Caco-2 (cell line): ENCODE measurements around the gene SGMS1. TPM values are rescaled to one million over a fixed set of nuclear protein-coding genes. Genes with fewer than 3 reads are reported as not detected.

Experiments used
- BruUV-seq: library from RNA; stranded (reverse); fragments of 400-500 nt; replicated peaks from 2 replicates; lab custom pipeline; 2021; lab: Mats Ljungman, UMichigan
- CTCF ChIA-PET: fragments of 300-600 bp; sonication (Branson Sonifier 250); formaldehyde crosslinking; loops from one replicate; lab custom pipeline; 2022; ENCODE audit warnings: antibody characterized with exemption; lab: Charles Lee
- POLR2A ChIA-PET: fragments of 300-600 bp; sonication (Branson Sonifier 250); formaldehyde crosslinking; loops from one replicate; lab custom pipeline; 2022; ENCODE audit warnings: antibody characterized with exemption; lab: Charles Lee
- DNase-seq, 2 experiments: peaks; one replicate each; pipeline versions ENCODE4 v3.0.0 to v3.0.0-alpha.2; 2020 to 2022
- H3K27me3 ChIP-seq: replicated peaks from 2 replicates; pipeline ENCODE4 v1.6.0; 2011; ENCODE audit warnings: low read length; ENCODE audit not compliant: control insufficient read depth, insufficient read depth
- H3K36me3 ChIP-seq: 2 replicates; pipeline ENCODE4 v1.5.1; 2011; ENCODE audit warnings: low read length; ENCODE audit not compliant: control insufficient read depth, insufficient read depth
- H3K4me1 ChIP-seq: fragments of 250-450 bp; sonication (Bioruptor Pico); 2 replicates; pipeline ENCODE4 v1.5.1; 2020; ENCODE audit warnings: mild to moderate bottlenecking
- H3K4me3 ChIP-seq: 2 replicates; pipeline ENCODE4 v1.5.1; 2011; ENCODE audit warnings: low read depth, mild to moderate bottlenecking, control low read depth, low read length
- H3K9me3 ChIP-seq: fragments of 250-450 bp; sonication (Bioruptor Pico); 2 replicates; pipeline ENCODE4 v1.5.1; 2020; ENCODE audit warnings: mild to moderate bottlenecking, moderate library complexity
- H3K27ac Mint-ChIP-seq: one replicate; pipeline ENCODE4 v1.8.0; 2022; ENCODE audit warnings: mixed read lengths; ENCODE audit not compliant: unreplicated experiment
- H3K27me3 Mint-ChIP-seq: one replicate; pipeline ENCODE4 v1.8.0; 2022; ENCODE audit warnings: mixed read lengths; ENCODE audit not compliant: insufficient read depth, unreplicated experiment
- H3K36me3 Mint-ChIP-seq: one replicate; pipeline ENCODE4 v1.8.0; 2022; ENCODE audit warnings: mild to moderate bottlenecking, mixed read lengths; ENCODE audit not compliant: insufficient read depth, unreplicated experiment
- H3K4me1 Mint-ChIP-seq: one replicate; pipeline ENCODE4 v1.8.0; 2022; ENCODE audit warnings: low read depth, mixed read lengths; ENCODE audit not compliant: unreplicated experiment
- H3K4me3 Mint-ChIP-seq: one replicate; pipeline ENCODE4 v1.8.0; 2022; ENCODE audit warnings: mild to moderate bottlenecking, moderate library complexity, mixed read lengths; ENCODE audit not compliant: unreplicated experiment
- H3K9me3 Mint-ChIP-seq: one replicate; pipeline ENCODE4 v1.8.0; 2022; ENCODE audit warnings: mixed read lengths; ENCODE audit not compliant: unreplicated experiment
- intact Hi-C: fragments of 100-400 bp; cut with micrococcal nuclease; formaldehyde crosslinking; loops from one replicate; pipeline ENCODE4 v1.10.0; 2022; ENCODE audit not compliant: unreplicated experiment
- total RNA-seq: library from RNA; stranded (reverse); gene quantifications from 2 replicates; pipeline ENCODE4 v1.2.3, GENCODE V29; 2022
- TF ChIP-seq, protein P1 (sequence below), 2 experiments: fragments of 200-600 bp in 1 of 2; IDR thresholded peaks; 1 replicate in 1 of 2; 2 replicates in 1 of 2; pipeline versions ENCODE4 v1.5.1 to v1.8.0; 2011 to 2022; ENCODE audit warnings: antibody characterized with exemption in 1 of 2, control low read depth in 1 of 2, inconsistent platforms in 1 of 2, low read depth in 1 of 2, low read length in 1 of 2, mild to moderate bottlenecking in 1 of 2, moderate library complexity in 1 of 2; ENCODE audit not compliant: insufficient read depth in 1 of 2, severe bottlenecking in 1 of 2, unreplicated experiment in 1 of 2

SGMS1 gene
- total RNA-seq, 1 experiment from 2014 or later: 30.5 TPM

DNA sequence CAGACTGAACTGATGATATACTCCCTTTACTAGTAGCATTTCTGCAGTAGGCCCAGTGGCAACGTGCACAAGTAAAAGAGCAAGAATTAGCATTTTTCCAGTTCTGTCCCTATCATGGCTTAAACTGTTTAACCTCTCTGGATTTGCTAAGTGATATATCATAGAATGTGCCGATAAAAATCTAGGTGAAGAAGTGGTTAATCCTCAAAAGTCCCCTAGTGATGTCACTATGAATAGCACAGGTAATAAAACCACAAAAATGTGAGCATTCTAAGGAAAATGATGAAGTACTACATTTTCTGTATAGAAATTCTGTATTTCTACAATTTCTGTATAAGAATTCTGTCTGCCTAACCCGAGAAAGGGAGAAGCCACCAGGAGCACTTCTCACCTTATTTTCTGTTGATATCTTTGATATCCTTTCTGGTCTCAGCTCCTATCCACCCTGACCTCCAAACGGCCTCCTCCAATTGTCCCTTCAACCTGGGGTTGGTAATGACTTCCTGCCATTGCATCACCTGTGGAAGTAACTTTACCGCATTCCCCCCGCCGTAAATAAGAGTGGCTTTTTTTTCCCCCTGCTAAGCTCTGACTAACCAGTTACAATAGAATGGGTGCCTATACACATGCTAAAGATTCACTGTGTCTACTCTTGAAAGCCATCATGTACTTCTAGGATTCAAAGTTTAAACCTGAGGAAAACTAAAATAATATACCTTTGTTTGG, 216.5 kb downstream of the SGMS1 start:
- H3K4me3 ChIP-seq: no peak overlapping the region
- Mint-ChIP-seq H3K27ac (no peak overlapping the region), H3K4me1 (peaks cover 23% of the 10 kb centered on the region), H3K4me3 (no peak overlapping the region), H3K9me3 (no peaks in the 10 kb centered on the region), H3K27me3 (no peaks in the 10 kb centered on the region), H3K36me3 (peaks cover 6% of the 10 kb centered on the region)
- ChIA-PET CTCF (no interaction called here), POLR2A (interaction anchor here (1.1 kb wide), 1 partner anchor 11 kb away, joined by 5 read pairs; no protein-coding TSS in a partner anchor)
- intact Hi-C loops: no loop called here
- H3K4me1 ChIP-seq: peaks cover 38% of the 10 kb centered on the region
- no peaks in the 10 kb centered on the region for H3K27me3 ChIP-seq
- TF ChIP-seq, protein P1, sequence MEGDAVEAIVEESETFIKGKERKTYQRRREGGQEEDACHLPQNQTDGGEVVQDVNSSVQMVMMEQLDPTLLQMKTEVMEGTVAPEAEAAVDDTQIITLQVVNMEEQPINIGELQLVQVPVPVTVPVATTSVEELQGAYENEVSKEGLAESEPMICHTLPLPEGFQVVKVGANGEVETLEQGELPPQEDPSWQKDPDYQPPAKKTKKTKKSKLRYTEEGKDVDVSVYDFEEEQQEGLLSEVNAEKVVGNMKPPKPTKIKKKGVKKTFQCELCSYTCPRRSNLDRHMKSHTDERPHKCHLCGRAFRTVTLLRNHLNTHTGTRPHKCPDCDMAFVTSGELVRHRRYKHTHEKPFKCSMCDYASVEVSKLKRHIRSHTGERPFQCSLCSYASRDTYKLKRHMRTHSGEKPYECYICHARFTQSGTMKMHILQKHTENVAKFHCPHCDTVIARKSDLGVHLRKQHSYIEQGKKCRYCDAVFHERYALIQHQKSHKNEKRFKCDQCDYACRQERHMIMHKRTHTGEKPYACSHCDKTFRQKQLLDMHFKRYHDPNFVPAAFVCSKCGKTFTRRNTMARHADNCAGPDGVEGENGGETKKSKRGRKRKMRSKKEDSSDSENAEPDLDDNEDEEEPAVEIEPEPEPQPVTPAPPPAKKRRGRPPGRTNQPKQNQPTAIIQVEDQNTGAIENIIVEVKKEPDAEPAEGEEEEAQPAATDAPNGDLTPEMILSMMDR (IDR thresholded peaks at IDR 0.05; ENCODE audit: insufficient read depth in 1 of 2, low read depth in 1 of 2, low read length in 1 of 2, severe bottlenecking in 1 of 2, unreplicated experiment in 1 of 2): no peak
- H3K9me3 ChIP-seq: no peaks in the 10 kb centered on the region
- no TSS peak for BruUV-seq
- peak; percentile 45 to 50 for DNase-seq
- H3K36me3 ChIP-seq: no peaks in the 10 kb centered on the region

DNA sequence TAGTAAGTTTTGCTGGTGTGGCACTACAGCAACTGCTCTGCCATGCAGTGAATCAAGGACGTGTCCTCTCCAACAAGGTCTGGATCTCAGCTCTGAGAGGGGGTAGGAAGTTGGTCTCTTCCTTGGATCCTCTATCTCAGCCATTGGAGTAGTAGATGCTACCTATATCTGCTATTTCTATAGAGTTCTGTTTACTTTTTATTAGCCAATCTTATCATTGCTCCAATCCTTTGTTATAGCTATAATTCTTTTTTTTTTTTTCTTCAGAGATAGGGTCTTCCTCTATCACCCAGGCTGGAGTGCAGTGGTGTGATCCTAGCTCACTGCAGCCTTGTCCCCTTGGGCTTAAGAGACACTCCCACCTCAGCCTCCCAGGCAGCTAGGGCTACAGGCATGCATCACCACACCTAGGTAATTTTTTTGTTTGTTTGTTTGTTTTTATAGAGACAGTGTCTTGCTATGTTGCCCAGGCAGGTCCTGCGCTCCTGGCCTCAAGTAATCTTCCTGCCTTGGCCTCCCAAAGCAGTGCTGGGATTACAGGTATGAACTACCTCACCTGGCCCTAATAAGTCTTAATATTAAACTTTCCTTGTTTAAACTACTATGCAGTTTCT, 217.2 kb downstream of the SGMS1 start:
- Mint-ChIP-seq H3K9me3 (no peaks in the 10 kb centered on the region), H3K27me3 (no peaks in the 10 kb centered on the region), H3K27ac (no peak overlapping the region), H3K4me3 (no peak overlapping the region), H3K4me1 (peaks cover 23% of the 10 kb centered on the region), H3K36me3 (peaks cover 6% of the 10 kb centered on the region)
- no peak for DNase-seq
- intact Hi-C loops: no loop called here
- Histone ChIP-seq H3K27me3 (no peaks in the 10 kb centered on the region), H3K36me3 (no peaks in the 10 kb centered on the region), H3K9me3 (no peaks in the 10 kb centered on the region), H3K4me1 (peaks cover 38% of the 10 kb centered on the region), H3K4me3 (no peak overlapping the region)
- TF ChIP-seq, protein P1 (IDR thresholded peaks at IDR 0.05; ENCODE audit: insufficient read depth in 1 of 2, low read depth in 1 of 2, low read length in 1 of 2, severe bottlenecking in 1 of 2, unreplicated experiment in 1 of 2): no peak
- CTCF ChIA-PET: no interaction called here
- POLR2A ChIA-PET: interaction anchor here (1.1 kb wide), 1 partner anchor 12 kb away, joined by 5 read pairs; no protein-coding TSS in a partner anchor
- no TSS peak for BruUV-seq

DNA sequence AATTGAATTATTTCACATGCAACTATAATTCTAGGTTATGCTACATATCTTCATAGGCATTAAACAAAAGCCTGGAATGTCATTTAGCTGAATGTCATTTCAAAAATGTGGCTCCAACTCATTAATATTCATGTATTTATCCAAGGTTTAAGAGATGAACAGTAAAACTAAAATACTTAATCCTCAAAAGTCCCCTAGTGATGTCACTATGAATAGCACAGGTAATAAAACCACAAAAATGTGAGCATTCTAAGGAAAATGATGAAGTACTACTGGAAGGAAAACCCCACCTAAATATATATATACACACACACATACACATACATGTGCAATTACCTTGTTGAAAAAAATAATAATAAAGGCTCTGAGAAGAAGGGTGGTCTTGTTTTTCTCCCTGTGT, 218.0 kb downstream of the SGMS1 start:
- peaks cover 6% of the 10 kb centered on the region for H3K36me3 Mint-ChIP-seq
- H3K36me3 ChIP-seq: no peaks in the 10 kb centered on the region
- TF ChIP-seq, protein P1 (IDR thresholded peaks at IDR 0.05; ENCODE audit: insufficient read depth in 1 of 2, low read depth in 1 of 2, low read length in 1 of 2, severe bottlenecking in 1 of 2, unreplicated experiment in 1 of 2): no peak
- no peaks in the 10 kb centered on the region for H3K27me3 Mint-ChIP-seq
- no peaks in the 10 kb centered on the region for H3K9me3 ChIP-seq
- POLR2A ChIA-PET: no interaction called here
- H3K4me3 ChIP-seq: no peak overlapping the region
- no peaks in the 10 kb centered on the region for H3K27me3 ChIP-seq
- CTCF ChIA-PET: no interaction called here
- BruUV-seq: no TSS peak
- no peak overlapping the region for H3K4me3 Mint-ChIP-seq
- no peaks in the 10 kb centered on the region for H3K9me3 Mint-ChIP-seq
- intact Hi-C loops: no loop called here
- peaks cover 38% of the 10 kb centered on the region for H3K4me1 ChIP-seq
- no peak overlapping the region for H3K27ac Mint-ChIP-seq
- H3K4me1 Mint-ChIP-seq: peaks cover 23% of the 10 kb centered on the region
- DNase-seq: no peak
